Neural progenitor cell (in vitro differentiated cells): Measurements from ENCODE around the gene MS4A10.

ENCODE experiments used
- EZH2 ChIP-seq: fragments of 200-600 bp; sonication (generic); IDR thresholded peaks from 2 replicates; pipeline ENCODE4 v1.6.1; 2017; ENCODE audit warnings: antibody characterized with exemption, mild to moderate bottlenecking, moderate library complexity
- EZH2phosphoT487 ChIP-seq: fragments of 200-600 bp; sonication (generic); IDR thresholded peaks from 2 replicates; pipeline ENCODE4 v1.6.1; 2017; ENCODE audit warnings: antibody characterized with exemption
- TF ChIP-seq, protein P1 (sequence below): fragments of 200-600 bp; sonication (generic); IDR thresholded peaks from 2 replicates; pipeline ENCODE4 v1.5.1; 2017; ENCODE audit warnings: antibody characterized with exemption, mild to moderate bottlenecking

DNA sequence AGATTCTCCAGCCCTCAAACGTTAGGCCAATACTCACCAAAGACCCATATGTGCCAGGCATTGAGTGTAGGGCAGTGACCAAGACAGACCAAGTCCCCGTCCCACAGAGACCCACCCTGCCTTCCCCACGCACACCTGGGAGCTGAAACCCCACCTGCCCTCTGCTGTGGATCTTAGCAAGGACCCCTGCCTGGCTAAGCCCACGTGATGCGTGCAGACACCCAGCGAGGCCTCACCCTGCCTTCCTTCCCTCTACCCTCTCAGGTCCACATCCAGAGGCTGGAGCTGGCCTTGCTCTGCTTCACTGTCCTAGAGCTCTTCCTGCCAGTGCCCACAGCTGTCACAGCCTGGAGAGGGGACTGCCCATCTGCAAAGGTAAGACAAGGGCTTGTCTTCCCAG is 10.2 kb downstream of the MS4A10 start:
- TF ChIP-seq, protein P1, sequence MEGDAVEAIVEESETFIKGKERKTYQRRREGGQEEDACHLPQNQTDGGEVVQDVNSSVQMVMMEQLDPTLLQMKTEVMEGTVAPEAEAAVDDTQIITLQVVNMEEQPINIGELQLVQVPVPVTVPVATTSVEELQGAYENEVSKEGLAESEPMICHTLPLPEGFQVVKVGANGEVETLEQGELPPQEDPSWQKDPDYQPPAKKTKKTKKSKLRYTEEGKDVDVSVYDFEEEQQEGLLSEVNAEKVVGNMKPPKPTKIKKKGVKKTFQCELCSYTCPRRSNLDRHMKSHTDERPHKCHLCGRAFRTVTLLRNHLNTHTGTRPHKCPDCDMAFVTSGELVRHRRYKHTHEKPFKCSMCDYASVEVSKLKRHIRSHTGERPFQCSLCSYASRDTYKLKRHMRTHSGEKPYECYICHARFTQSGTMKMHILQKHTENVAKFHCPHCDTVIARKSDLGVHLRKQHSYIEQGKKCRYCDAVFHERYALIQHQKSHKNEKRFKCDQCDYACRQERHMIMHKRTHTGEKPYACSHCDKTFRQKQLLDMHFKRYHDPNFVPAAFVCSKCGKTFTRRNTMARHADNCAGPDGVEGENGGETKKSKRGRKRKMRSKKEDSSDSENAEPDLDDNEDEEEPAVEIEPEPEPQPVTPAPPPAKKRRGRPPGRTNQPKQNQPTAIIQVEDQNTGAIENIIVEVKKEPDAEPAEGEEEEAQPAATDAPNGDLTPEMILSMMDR = no peak
- TF ChIP-seq EZH2 (no peak), EZH2phosphoT487 (no peak)
